GM18508 (cell line): Measurements from ENCODE around the gene PPP2R3A.
A peak's percentile ranks its signal among the peaks of the same experiment; 100 is the strongest.

Experiments used
- ATAC-seq: cut with Tn5 transposase; IDR thresholded peaks from one replicate; pipeline ENCODE4 v1.9.1; 2021; ENCODE audit warnings: moderate number of reproducible peaks; ENCODE audit not compliant: insufficient read depth, unreplicated experiment

PPP2R3A gene

DNA sequence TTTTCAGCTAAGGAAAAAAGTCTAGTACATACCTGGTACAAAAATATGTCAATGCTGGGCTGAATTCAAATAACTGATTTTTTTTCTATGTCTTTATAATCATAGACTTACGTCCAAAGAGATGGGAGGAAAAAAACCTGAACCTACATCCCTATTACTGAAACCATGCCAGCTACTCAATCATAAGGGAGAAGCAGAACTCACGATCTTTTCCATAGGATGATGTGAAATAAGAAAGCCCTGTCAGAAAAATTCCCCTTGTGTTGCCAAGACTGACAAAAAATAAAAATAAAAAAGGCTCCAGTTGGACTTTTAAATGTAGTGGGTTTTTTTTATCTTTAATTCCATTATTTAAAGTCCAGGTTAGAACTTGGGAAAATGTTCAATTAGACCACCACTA is 227.3 kb downstream of the PPP2R3A start:
- no peak for ATAC-seq

DNA sequence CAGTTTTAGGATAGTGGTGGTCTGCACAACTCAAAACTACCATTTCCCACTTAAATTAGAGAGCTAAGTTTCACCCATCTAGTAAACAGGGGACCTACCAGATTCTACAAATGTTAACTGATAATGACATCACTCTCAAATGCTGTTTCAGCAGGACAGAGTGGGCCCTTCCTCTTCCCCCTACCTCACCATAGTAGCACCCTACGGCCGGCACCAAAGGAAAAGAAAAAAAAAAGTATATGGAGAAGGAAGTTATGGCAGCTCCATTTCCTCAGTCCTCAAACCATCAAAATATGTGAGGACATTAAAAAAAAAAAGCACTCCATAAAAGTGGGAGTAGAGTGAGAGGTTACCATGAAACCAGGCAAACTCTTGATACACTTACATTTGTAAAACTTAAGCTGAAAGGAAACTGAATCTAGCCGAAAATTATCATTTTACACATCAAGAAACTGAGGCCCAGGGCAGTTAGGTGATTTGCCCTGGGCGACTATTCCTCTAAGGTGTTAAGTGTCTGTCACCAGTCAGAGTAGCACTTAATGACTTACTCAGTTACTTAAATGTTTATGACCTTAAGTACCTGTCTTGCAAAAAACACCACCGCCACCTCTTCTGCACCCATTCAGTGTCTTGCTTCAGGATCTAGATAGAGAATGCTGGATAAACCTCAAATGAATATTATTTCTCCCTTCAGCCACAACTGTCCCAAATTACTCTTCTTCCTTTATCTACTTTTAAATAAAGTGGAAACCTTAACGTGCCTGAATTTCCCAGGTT is 227.9 kb downstream of the PPP2R3A start:
- ATAC-seq, result no peak

DNA sequence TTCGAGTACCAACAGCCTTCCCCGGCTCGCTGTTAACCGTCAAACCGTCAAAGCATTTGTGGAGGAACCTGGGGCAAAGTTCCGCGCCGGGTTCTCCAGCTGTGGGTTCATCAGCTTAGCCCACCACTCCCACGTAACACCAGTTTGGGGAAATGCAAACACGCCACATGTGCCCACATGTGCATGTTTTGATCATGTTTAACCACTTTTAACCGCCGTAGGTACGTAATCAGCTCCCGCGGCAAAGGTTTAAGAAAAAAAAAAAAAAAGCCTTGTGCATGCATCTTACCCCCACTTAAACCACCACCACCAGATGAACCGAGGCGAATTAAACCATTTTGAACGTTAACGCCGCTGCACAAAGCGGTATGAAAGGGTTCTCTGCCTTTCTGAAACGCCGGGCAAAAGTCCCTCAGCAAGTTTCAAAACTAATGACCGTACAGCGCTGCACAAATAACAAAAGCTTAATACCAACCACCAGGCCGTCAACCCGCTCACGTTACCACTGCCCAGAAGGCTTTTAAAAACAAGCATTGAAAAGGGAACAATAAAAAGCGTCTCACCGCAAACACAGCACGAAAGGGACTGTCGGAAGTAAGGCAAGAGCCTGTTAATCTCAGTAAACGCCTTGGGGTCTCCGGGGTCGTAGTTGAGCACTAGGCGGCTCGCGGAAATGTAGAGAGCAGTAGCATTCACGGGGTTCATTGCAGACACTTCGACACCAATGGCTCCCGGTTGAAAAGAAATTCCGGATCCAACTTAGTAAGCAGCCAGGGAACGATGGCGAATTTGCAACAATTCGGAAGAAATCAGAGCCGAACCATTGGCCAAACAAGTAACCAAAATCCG is 229.1 kb downstream of the PPP2R3A start:
- ATAC-seq, result no peak

DNA sequence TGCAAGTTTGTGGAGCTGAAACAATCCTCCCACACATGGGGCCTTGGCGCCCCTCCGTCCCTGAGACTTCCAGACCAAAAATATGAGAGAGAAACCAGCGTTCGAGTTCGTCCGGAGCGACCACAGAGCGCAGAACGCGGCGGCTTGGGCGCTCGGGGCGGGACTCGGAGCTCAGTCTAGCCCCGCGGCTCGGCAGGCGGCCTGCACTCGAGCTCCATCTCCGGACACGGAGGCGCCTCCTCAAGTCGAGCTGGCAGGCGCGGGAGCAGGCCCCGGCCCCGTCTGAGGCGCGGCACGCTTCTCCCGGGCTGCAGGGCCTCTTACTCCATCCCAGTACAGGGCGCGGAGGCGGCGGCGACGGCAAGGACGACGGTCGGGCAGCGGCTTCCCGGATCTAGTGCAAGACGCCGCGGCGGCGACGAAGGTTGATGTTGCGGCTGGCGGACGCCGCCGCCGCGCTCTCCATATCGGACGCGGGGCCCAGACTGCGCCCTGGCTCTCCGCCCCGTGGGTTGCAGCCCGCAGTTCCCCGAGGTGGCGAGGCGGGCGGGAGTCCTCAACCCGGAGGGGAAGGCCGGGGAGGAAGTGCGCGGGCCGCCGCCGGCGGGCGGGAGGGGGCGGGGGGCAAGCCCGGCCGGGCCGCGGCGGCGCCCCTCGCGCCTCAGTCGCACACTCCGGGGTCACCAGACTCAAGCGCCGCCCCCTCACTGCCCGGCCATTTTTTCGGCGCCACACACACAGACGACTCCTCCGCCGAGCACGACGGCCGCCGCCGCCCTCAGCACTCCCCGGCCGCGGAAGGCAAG is 229.9 kb downstream of the PPP2R3A start:
- peak; percentile 4 for ATAC-seq

DNA sequence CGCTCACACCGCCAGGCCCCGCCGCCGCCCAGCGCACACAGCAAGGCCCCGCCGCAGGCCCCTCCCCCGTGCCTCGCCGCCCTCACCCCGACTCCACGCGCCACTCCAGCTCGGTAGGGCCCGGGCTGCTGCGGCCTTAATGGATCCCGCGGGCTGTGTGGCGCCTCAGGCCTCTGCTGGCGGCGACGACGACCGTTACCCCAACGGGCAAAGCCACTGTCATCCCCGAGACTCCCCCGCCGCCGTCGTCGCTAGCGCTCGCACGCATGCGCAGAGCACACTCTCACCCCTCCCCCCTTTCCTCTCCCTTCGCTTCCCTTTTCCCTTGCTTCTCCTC is 230.5 kb downstream of the PPP2R3A start, which contains the start of gene MSL2:
Gene MSL2, minus strand, starts transcription at position 272 of the 337 bp plus-strand sequence. CDS start 1,222 bp downstream, outside the sequence.
- ATAC-seq, result no peak

DNA sequence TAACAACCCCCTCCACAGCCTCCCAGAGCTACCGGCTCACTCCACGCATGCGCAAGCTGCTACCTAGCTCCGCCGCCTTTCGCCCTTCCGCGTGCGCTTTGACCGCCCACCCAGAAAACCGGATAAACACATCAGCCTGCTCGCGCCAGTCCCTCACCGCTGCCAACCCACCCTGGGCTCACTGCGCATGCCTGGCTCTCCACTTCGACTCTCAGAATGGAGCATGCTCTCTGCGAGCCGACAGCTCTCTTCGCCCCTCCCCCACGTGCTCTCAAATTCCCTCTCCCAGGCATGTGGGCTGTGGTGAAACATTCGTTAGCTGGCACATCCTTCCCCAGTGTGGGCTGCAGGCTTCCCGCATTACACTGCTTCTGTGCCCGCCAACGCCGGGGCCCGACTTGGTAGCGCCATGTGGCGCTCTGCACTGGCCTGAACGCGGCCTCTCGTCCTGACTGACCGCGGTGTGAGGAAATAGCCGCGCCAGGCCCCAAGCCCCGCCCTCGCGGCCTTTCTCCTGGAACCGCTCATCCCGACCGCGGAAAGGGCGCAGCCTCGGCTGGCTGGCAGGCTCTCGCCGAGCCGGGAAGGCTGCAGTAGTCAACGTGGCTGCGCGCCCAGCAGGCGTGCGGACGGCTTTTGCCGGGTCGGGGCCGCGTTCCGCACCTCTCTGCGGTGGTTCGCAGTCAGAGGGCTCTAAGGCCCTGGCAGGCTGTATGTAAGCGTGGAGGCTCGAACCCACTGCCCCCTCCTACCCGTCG is 231.1 kb downstream of the PPP2R3A start:
- peak; percentile 51 for ATAC-seq

DNA sequence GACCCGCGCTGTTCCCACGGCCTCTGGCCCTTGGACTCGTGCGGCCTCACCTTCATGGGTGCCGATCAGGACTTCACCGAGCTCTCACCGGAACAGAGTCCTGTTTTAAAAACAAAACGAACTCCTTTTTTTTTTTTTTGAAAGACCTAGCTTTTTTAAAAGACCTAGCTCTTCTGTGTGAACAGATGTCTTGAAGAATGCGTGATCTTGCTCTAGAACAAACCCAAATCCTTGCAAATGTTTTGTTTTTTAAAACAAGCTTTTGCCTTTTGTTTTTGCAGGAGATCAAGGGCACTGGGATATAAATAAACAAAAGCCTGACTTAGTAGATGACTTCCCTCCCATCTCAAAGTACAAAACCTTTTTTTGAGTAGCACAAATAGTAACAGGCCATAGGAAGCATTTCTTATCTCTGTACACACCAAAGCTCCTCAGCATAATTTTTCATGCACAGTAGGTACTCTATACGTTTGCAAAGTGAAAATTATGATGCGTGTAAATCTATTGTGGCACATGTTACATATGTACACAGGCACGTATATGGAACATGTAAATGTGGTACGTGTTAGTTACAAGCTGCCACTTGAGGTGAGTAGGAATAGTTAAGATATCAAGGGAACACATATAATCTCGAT is 231.7 kb downstream of the PPP2R3A start:
- ATAC-seq, result no peak
